HepG2 (cell line): Measurements from ENCODE around the gene UBE2J1. TPM values are rescaled to one million over a fixed set of nuclear protein-coding genes. Genes with fewer than 3 reads are reported as not detected.

Experiments
- ATAC-seq: fragments of 200-7000 bp; cut with Tn5 transposase; 3 replicates; pipeline ENCODE4 v1.9.1; 2020; ENCODE audit warnings: mild to moderate bottlenecking, moderate library complexity
- BruUV-seq: library from RNA; stranded (reverse); fragments of 400-500 nt; replicated peaks from 2 replicates; lab custom pipeline; 2021; lab: Mats Ljungman, UMichigan
- CTCF ChIA-PET: fragments of 300-600 bp; formaldehyde crosslinking; extraction: SDS; loops from one replicate; lab custom pipeline; 2021; ENCODE audit warnings: low total read pairs, inconsistent platforms, low intra/inter-chr PET ratio; lab: Yijun Ruan, JAX
- POLR2A ChIA-PET: fragments of 350-600 bp; sonication (Branson Sonifier 250); formaldehyde crosslinking; loops from one replicate; lab custom pipeline; 2020; ENCODE audit warnings: antibody characterized with exemption, inconsistent platforms; lab: Yijun Ruan, JAX
- DNase-seq: peaks from one replicate; pipeline ENCODE4 v3.0.0-alpha.2; 2015; ENCODE audit warnings: low spot score
- FAIRE-seq: peaks from 3 replicates; lab custom pipeline; 2011; peaks lifted over from hg19 to GRCh38; lab: Jason Lieb, UNC
- H2AFZ ChIP-seq: one replicate; pipeline ENCODE4 v1.6.1; 2011; ENCODE audit warnings: low read length, inconsistent platforms
- H3K27ac ChIP-seq: fragments of 300-600 bp; 3 replicates; pipeline ENCODE4 v1.8.0; 2011; ENCODE audit warnings: mixed run types, mild to moderate bottlenecking, mixed read lengths, low read length, inconsistent platforms; ENCODE audit not compliant: insufficient read depth; ENCODE audit errors: extremely low read length
- H3K27me3 ChIP-seq, 2 experiments: fragments of 200-600 bp in 1 of 2; 2 replicates in 1 of 2; 3 replicates in 1 of 2; pipeline versions ENCODE4 v1.6.0 to v1.8.0; 2011; ENCODE audit warnings: low read length in 2 of 2, mild to moderate bottlenecking in 2 of 2, moderate library complexity in 2 of 2, inconsistent platforms in 1 of 2; ENCODE audit not compliant: insufficient read depth in 2 of 2, control insufficient read depth in 1 of 2
- H3K36me3 ChIP-seq, 2 experiments: fragments of 200-600 bp in 1 of 2; replicated peaks in 1 of 2; 2 replicates in 1 of 2; 3 replicates in 1 of 2; pipeline versions ENCODE4 v1.5.1 to v1.8.0; 2011; ENCODE audit warnings: low read length in 2 of 2, inconsistent platforms in 1 of 2; ENCODE audit not compliant: insufficient read depth in 2 of 2, control insufficient read depth in 1 of 2
- H3K4me1 ChIP-seq: 2 replicates; pipeline ENCODE4 v1.5.1; 2012; ENCODE audit warnings: low read length, inconsistent platforms; ENCODE audit not compliant: insufficient read depth
- H3K4me2 ChIP-seq: 2 replicates; pipeline ENCODE4 v1.6.0; 2011; ENCODE audit warnings: low read depth, low read length, inconsistent platforms
- H3K4me3 ChIP-seq, 3 experiments: fragments of 200-600 bp in 1 of 3; sonication (generic), shearing (Covaris generic) in 1 of 3; replicated peaks in 1 of 3; 2 replicates each; pipeline ENCODE4 v1.5.1; 2011 to 2016; ENCODE audit warnings: low read length in 3 of 3, inconsistent platforms in 2 of 3, low read depth in 2 of 3, mild to moderate bottlenecking in 2 of 3, control low read depth in 1 of 3, mixed read lengths in 1 of 3; ENCODE audit not compliant: insufficient read depth in 1 of 3
- H3K79me2 ChIP-seq: one replicate; pipeline ENCODE4 v1.6.1; 2011; ENCODE audit warnings: low read length, inconsistent platforms; ENCODE audit not compliant: insufficient read depth
- H3K9ac ChIP-seq: 2 replicates; pipeline ENCODE4 v1.6.0; 2011; ENCODE audit warnings: mild to moderate bottlenecking, low read depth, low read length, inconsistent platforms; ENCODE audit not compliant: insufficient read depth
- H3K9me3 ChIP-seq: 2 replicates; pipeline ENCODE4 v1.5.1; 2012; ENCODE audit warnings: mild to moderate bottlenecking, low read length
- H4K20me1 ChIP-seq: 2 replicates; pipeline ENCODE4 v1.6.0; 2011; ENCODE audit warnings: inconsistent platforms, mild to moderate bottlenecking, low read length, moderate library complexity; ENCODE audit not compliant: insufficient read depth
- GTF3A ChIP-seq: sonication (generic); formaldehyde crosslinking; conservative IDR thresholded peaks from 2 replicates; pipeline ENCODE4 v1.4.0; 2020; ENCODE audit warnings: mild to moderate bottlenecking, missing genetic modification reagents
- KLF12 ChIP-seq: sonication (generic); formaldehyde crosslinking; IDR thresholded peaks from 2 replicates; pipeline ENCODE4 v1.4.0; 2020; ENCODE audit warnings: missing genetic modification reagents, borderline replicate concordance
- PHF5A ChIP-seq: IDR thresholded peaks from one replicate; pipeline ENCODE4 v1.6.1; 2018; ENCODE audit warnings: low read depth, missing genetic modification reagents; ENCODE audit not compliant: unreplicated experiment
- SMAD1 ChIP-seq: sonication (generic); formaldehyde crosslinking; IDR thresholded peaks from 2 replicates; pipeline ENCODE4 v1.4.0; 2020; ENCODE audit warnings: missing genetic modification reagents, low read depth, mild to moderate bottlenecking, borderline replicate concordance
- ZIK1 ChIP-seq: sonication (generic); formaldehyde crosslinking; IDR thresholded peaks from 2 replicates; pipeline ENCODE4 v1.5.0; 2020; ENCODE audit warnings: mild to moderate bottlenecking, low read depth, missing genetic modification reagents, borderline replicate concordance
- ZNF44 ChIP-seq: sonication (generic); formaldehyde crosslinking; IDR thresholded peaks from 2 replicates; pipeline ENCODE4 v1.5.1; 2020; ENCODE audit warnings: mild to moderate bottlenecking, missing genetic modification reagents
- ZNF691 ChIP-seq: sonication (generic); formaldehyde crosslinking; IDR thresholded peaks from 2 replicates; pipeline ENCODE4 v1.4.0; 2020; ENCODE audit warnings: missing genetic modification reagents, low read depth, mild to moderate bottlenecking, borderline replicate concordance
- WGBS: methylation state at CpG from one replicate; pipeline ENCODE4 v1.1.6; 2017; ENCODE audit warnings: low lambda C conversion rate; 5-methylcytosine and 5-hydroxymethylcytosine counted together
- in situ Hi-C: cut with HindIII; loops from 2 replicates; pipeline ENCODE4 v1.10.0; 2017; ENCODE audit warnings: low pct_unique_long_range_greater_than_20kb; ENCODE audit not compliant: extremely low pct_ligation_motif_present
- intact Hi-C: fragments of 100-400 bp; cut with micrococcal nuclease; formaldehyde crosslinking; loops from one replicate; pipeline ENCODE4 v1.10.0; 2022; ENCODE audit not compliant: unreplicated experiment
- polyA plus RNA-seq, 8 experiments: library from polyadenylated mRNA; depleted of rRNA in 3 of 8; stranded (reverse) in 7 of 8; unstranded in 1 of 8; fragments of >200 nt; fragmentation: Illumina TruSeq in 4 of 8; extraction: Trizol in 4 of 8; gene quantifications; 2 replicates each; pipeline versions ENCODE4 v1.2.1 to v1.2.3, GENCODE V29; 2011 to 2016; ENCODE audit warnings: low read depth in 4 of 8, missing spikeins in 1 of 8, mixed read lengths in 1 of 8; ENCODE audit not compliant: insufficient read depth in 1 of 8
- total RNA-seq, 5 experiments: library from RNA; depleted of rRNA; stranded (reverse); fragments of >200 nt; fragmentation: Illumina TruSeq; extraction: Trizol; gene quantifications; 2 replicates each; pipeline ENCODE4 v1.2.3, GENCODE V29; 2016; ENCODE audit warnings: low read depth in 1 of 5

Gene UBE2J1
- total and polyA plus RNA-seq, 2 of the 13 experiments (the other 11 are each of a cell fraction or from before 2014, with no cell fraction given), result 19.3 to 24.6 TPM

GRCh38 chr6:89302195-89302770 lies 50.2 kb downstream of the UBE2J1 start (continued):
- TF ChIP-seq SMAD1 (CRISPR knock-in tag) (no peak), KLF12 (CRISPR knock-in tag) (no peak)

DNA sequence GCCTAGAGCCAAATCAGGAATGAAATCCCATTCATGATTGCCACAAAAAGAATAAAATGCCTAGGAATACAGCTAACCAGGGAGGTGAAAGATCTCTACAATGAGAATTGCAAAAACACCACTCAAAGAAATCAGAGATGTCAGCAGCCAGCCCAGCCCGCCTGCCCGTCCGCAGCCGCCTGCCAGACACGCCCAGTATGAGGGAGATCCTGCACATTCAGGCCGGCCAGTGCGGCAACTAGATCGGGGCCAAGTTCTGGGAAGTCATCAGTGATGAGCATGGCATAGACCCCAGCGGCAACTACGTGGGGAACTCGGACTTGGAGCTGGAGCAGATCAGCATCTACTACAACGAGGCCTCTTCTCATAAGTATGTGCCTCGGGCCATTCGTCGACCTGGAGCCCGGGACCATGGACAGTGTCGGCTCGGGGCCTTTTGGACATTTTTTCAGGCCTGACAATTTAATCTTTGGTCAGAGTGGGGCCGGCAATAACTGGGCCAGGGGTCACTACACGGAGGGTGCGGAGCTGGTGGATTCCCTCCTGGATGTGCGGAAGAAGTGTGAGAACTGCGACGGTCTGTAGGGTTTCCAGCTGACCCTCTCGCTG lies 50.8 kb downstream of the UBE2J1 start:
- POLR2A ChIA-PET, result no interaction called here
- H4K20me1 ChIP-seq, result no peaks in the 10 kb centered on the region
- H3K9ac ChIP-seq, result no peak overlapping the region
- H3K4me1 ChIP-seq, result peaks cover 17% of the 10 kb centered on the region
- in situ Hi-C loops, result no loop called here
- no peak for ATAC-seq
- H3K27ac ChIP-seq, result no peak overlapping the region
- H3K27me3 ChIP-seq, result peaks cover 0 to 1% of the 10 kb centered on the region in 2 experiments; a peak in 1 of 5 replicates
- TF ChIP-seq ZNF44, result no peak
- no peak for TF ChIP-seq GTF3A
- no peak for TF ChIP-seq ZIK1
- TF ChIP-seq PHF5A, result no peak
- no peak for TF ChIP-seq ZNF691
- no peaks in the 10 kb centered on the region for H3K79me2 ChIP-seq
- CTCF ChIA-PET, result no interaction called here
- H3K9me3 ChIP-seq, result no peaks in the 10 kb centered on the region
- no peaks in the 10 kb centered on the region for H3K36me3 ChIP-seq
- intact Hi-C loops, result no loop called here
- no peak overlapping the region for H2AFZ ChIP-seq
- BruUV-seq, result no TSS peak
- no peak for FAIRE-seq
- no peak overlapping the region for H3K4me3 ChIP-seq
- 68% methylated on average over 19 of the region's 25 CpGs for WGBS
- H3K4me2 ChIP-seq, result no peak overlapping the region
- DNase-seq, result no peak
